ENCODE results near the gene FRMD3. TPM values are rescaled to one million over a fixed set of nuclear protein-coding genes. Genes with fewer than 3 reads are reported as not detected.

The FRMD3 gene
- total RNA-seq, 1 experiment from 2014 or later: 1.9 TPM

DNA sequence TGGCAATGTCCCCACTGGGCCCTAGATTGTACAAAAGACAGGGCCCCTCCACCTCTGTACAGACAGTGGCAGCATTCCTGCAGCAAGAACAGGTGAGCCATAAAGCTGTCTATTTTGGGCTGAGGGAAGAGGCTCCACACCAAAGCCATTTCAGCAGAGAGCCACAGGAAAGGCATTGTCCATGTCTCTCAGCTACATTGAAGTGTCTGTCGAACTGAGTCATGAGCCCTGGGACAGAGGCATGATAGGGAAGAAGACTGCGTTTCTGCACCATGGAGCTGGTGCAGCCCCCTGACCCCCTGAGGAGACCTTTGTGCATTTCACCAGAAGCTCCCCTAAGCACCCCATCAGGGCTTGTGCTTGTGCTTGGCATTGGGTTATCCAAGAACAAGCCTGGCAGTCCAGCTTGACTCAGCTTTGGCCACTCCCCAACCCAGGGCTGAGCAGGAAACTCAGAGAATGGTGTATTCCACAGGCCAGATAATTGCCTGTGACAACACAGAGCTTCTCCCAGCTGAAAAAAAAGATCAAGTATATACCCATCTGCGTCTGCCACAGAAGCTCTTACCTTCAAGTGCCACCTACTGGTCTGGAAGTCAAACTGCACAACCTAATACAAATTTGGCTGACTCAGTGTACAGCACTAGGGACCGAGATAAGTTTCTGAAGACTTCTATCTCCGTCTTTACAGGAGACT lies 5.9 kb upstream of the FRMD3 start:
- no peak overlapping the region for H2AFZ ChIP-seq

GRCh38 chr9:83538890-83539238 lies 663 bp upstream of the FRMD3 start:
- ChIA-PET POLR2A (ENCODE audit: unreplicated experiment) (interaction anchor here (0.6 kb wide), 2 partner anchors 67 to 1377 kb away, joined by 4 to 6 read pairs; no protein-coding TSS in a partner anchor), CTCF (no interaction called here)
- H4K20me1 ChIP-seq (ENCODE audit: insufficient read depth): no peaks in the 10 kb centered on the region
- H2AFZ ChIP-seq: peak overlapping the region; percentile 94; the same call in 1 of the 2 replicates
- intact Hi-C loops (cut with micrococcal nuclease; ENCODE audit: unreplicated experiment): loop anchor here (1.0 to 5.0 kb wide), 3 partner anchors 67 to 205 kb away; no protein-coding TSS in a partner anchor
- H3F3A ChIP-seq (ENCODE audit: insufficient read depth, low read depth): no peaks in the 10 kb centered on the region
- DNase-seq: no peak
- no peaks in the 10 kb centered on the region for H3K9me3 ChIP-seq (ENCODE audit: insufficient read depth, low read depth)
- H3K4me2 ChIP-seq: peak overlapping the region; percentile 88
- H3K27ac ChIP-seq: no peak overlapping the region
- H3K9me2 ChIP-seq (ENCODE audit: insufficient read depth): no peaks in the 10 kb centered on the region
- no TSS peak for BruUV-seq (replicated peaks)
- H3K79me2 ChIP-seq (ENCODE audit: low read depth): no peaks in the 10 kb centered on the region
- peak overlapping the region; percentile 69 for H3K4me3 ChIP-seq
- H3K36me3 ChIP-seq (ENCODE audit: low read depth): no peaks in the 10 kb centered on the region
- H3K4me1 ChIP-seq (replicated peaks; ENCODE audit: insufficient read depth): peaks cover 7% of the 10 kb centered on the region; the same call in 1 of the 2 replicates
- TF ChIP-seq, protein P1, sequence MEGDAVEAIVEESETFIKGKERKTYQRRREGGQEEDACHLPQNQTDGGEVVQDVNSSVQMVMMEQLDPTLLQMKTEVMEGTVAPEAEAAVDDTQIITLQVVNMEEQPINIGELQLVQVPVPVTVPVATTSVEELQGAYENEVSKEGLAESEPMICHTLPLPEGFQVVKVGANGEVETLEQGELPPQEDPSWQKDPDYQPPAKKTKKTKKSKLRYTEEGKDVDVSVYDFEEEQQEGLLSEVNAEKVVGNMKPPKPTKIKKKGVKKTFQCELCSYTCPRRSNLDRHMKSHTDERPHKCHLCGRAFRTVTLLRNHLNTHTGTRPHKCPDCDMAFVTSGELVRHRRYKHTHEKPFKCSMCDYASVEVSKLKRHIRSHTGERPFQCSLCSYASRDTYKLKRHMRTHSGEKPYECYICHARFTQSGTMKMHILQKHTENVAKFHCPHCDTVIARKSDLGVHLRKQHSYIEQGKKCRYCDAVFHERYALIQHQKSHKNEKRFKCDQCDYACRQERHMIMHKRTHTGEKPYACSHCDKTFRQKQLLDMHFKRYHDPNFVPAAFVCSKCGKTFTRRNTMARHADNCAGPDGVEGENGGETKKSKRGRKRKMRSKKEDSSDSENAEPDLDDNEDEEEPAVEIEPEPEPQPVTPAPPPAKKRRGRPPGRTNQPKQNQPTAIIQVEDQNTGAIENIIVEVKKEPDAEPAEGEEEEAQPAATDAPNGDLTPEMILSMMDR (conservative IDR thresholded peaks at IDR 0.05): peak; percentile 52; the same call in 1 of the 2 replicates
- no peak for TF ChIP-seq EZH2 (IDR thresholded peaks at IDR 0.05; ENCODE audit: low read depth)
- H3K27me3 ChIP-seq (ENCODE audit: insufficient read depth, low read depth): no peaks in the 10 kb centered on the region

More for the DNA sequence above, 5.9 kb upstream of the FRMD3 start:
- Histone ChIP-seq H3K4me1 (replicated peaks; ENCODE audit: insufficient read depth) (peaks cover 11% of the 10 kb centered on the region; the same call in 1 of the 2 replicates), H3K36me3 (ENCODE audit: low read depth) (no peaks in the 10 kb centered on the region), H3K9me2 (ENCODE audit: insufficient read depth) (no peaks in the 10 kb centered on the region), H3K4me3 (no peak overlapping the region), H4K20me1 (ENCODE audit: insufficient read depth) (no peaks in the 10 kb centered on the region), H3K27ac (no peak overlapping the region), H3K27me3 (ENCODE audit: insufficient read depth, low read depth) (no peaks in the 10 kb centered on the region), H3K79me2 (ENCODE audit: low read depth) (no peaks in the 10 kb centered on the region), H3K9me3 (ENCODE audit: insufficient read depth, low read depth) (no peaks in the 10 kb centered on the region), H3K4me2 (no peak overlapping the region; the same call in 1 of the 2 replicates), H3F3A (ENCODE audit: insufficient read depth, low read depth) (no peaks in the 10 kb centered on the region)
- intact Hi-C loops (cut with micrococcal nuclease; ENCODE audit: unreplicated experiment): loop anchor here (1.0 kb wide), 2 partner anchors 210 to 345 kb away; no protein-coding TSS in a partner anchor
- TF ChIP-seq EZH2 (IDR thresholded peaks at IDR 0.05; ENCODE audit: low read depth): no peak
- TF ChIP-seq, protein P1 (conservative IDR thresholded peaks at IDR 0.05): peak; percentile 82
- peak; percentile 37 to 71 for DNase-seq
- POLR2A ChIA-PET (ENCODE audit: unreplicated experiment): interaction anchor here (0.6 kb wide), 1 partner anchor 484 kb away, joined by 3 read pairs; no protein-coding TSS in a partner anchor
- CTCF ChIA-PET: interaction anchor here (0.6 to 2.2 kb wide), 8 partner anchors 32 to 1226 kb away, joined by 3 to 20 read pairs (median 3); no protein-coding TSS in a partner anchor
- no TSS peak for BruUV-seq (replicated peaks)

DNA sequence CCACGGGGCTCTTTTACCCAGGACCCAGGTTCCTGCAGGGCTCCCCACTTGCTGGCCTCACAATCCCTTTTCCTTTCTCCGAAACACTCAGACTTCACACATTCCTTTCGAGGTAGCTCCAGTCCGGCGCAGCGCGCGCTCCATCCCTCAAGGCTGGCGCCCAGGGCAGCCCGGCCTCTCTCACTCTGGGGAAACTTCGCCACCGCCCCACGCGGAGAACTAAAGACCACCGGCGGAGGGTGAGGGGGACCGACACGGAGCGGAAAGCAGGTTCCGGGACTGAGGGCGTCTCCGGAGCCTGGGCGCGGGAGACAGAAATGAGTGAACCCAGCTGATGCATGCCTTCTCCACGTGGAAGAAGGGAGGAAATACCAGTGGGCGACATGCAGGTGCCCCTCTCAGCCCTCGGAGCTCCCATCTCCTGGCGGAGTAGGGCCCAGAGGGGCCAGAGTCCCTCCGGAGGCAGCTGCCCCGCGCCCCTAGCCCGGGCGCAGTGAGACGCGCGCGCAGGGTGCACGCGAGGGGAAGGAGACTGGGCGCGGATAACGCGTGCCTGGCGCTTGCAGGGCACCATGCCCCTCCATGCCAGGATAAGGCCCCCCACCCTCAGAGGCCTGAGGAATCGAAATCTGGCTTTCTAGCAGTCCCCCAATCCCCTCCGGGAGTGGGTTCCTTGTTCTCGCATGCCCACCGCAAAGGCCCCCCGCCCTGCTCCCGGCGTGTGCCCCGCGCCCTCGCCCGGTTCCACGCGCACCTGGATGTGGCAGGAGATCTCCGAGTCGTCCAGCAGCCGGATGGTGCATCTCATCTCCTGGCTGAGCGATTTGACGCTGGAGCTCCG lies 650 bp downstream of the FRMD3 start:
- Histone ChIP-seq H3K36me3 (ENCODE audit: low read depth) (no peaks in the 10 kb centered on the region), H3K4me2 (peak overlapping the region; percentile 88), H3K9me3 (ENCODE audit: insufficient read depth, low read depth) (no peaks in the 10 kb centered on the region), H4K20me1 (ENCODE audit: insufficient read depth) (no peaks in the 10 kb centered on the region), H3K4me3 (peak overlapping the region; percentile 69), H3K4me1 (replicated peaks; ENCODE audit: insufficient read depth) (peaks cover 7% of the 10 kb centered on the region; the same call in 1 of the 2 replicates), H3K79me2 (ENCODE audit: low read depth) (no peaks in the 10 kb centered on the region), H3K27ac (no peak overlapping the region), H3K9me2 (ENCODE audit: insufficient read depth) (no peaks in the 10 kb centered on the region), H2AFZ (peak overlapping the region; percentile 94), H3F3A (ENCODE audit: insufficient read depth, low read depth) (no peaks in the 10 kb centered on the region), H3K27me3 (ENCODE audit: insufficient read depth, low read depth) (no peaks in the 10 kb centered on the region)
- ChIA-PET CTCF (interaction anchor here (0.5 to 0.6 kb wide), 3 partner anchors 69 to 203 kb away, joined by 3 to 4 read pairs (median 4); no protein-coding TSS in a partner anchor), POLR2A (ENCODE audit: unreplicated experiment) (no interaction called here)
- intact Hi-C loops (cut with micrococcal nuclease; ENCODE audit: unreplicated experiment): loop anchor here (1.0 to 5.0 kb wide), 3 partner anchors 65 to 203 kb away; no protein-coding TSS in a partner anchor
- BruUV-seq (replicated peaks): no TSS peak
- no peak for DNase-seq
- no peak for TF ChIP-seq EZH2 (IDR thresholded peaks at IDR 0.05; ENCODE audit: low read depth)
- TF ChIP-seq, protein P1 (conservative IDR thresholded peaks at IDR 0.05): no peak
